Rectal smooth muscle tissue (tissue), 1 donor: Measurements from ENCODE around the gene UNKL.

Source experiments
- H3K27ac ChIP-seq: one replicate; pipeline ENCODE4 v1.7.0; 2013; ENCODE audit warnings: low read depth, low read length, inconsistent platforms
- H3K27me3 ChIP-seq: one replicate; pipeline ENCODE4 v1.7.0; 2013; ENCODE audit warnings: low read length; ENCODE audit not compliant: control insufficient read depth, insufficient read depth
- H3K36me3 ChIP-seq: one replicate; pipeline ENCODE4 v1.7.0; 2013; ENCODE audit warnings: low read length; ENCODE audit not compliant: control insufficient read depth, insufficient read depth
- H3K4me1 ChIP-seq: one replicate; pipeline ENCODE4 v1.7.0; 2013; ENCODE audit warnings: low read length; ENCODE audit not compliant: control insufficient read depth, insufficient read depth
- H3K4me3 ChIP-seq: one replicate; pipeline ENCODE4 v1.7.0; 2013; ENCODE audit warnings: low read length
- H3K9ac ChIP-seq: one replicate; pipeline ENCODE4 v1.7.0; 2013; ENCODE audit warnings: low read length

The UNKL gene

GRCh38 chr16:1345651-1346421, 68.7 kb downstream of the UNKL start:
- Histone ChIP-seq H3K27me3 (peaks cover 7% of the 10 kb centered on the region), H3K9ac (no peak overlapping the region), H3K36me3 (peaks cover 8% of the 10 kb centered on the region), H3K4me3 (no peak overlapping the region), H3K4me1 (peaks cover 3% of the 10 kb centered on the region), H3K27ac (no peak overlapping the region)

- Histone ChIP-seq H3K9ac (no peak overlapping the region), H3K27me3 (peaks cover 7% of the 10 kb centered on the region), H3K4me3 (no peak overlapping the region), H3K27ac (no peak overlapping the region), H3K4me1 (no peaks in the 10 kb centered on the region), H3K36me3 (peaks cover 8% of the 10 kb centered on the region)
Observed at GRCh38 chr16:1345087-1345486, 69.4 kb downstream of the UNKL start.

GRCh38 chr16:1344499-1344898, 70.0 kb downstream of the UNKL start:
- Histone ChIP-seq H3K4me3 (no peak overlapping the region), H3K27ac (no peak overlapping the region), H3K27me3 (peaks cover 7% of the 10 kb centered on the region), H3K4me1 (no peaks in the 10 kb centered on the region), H3K36me3 (peaks cover 6% of the 10 kb centered on the region), H3K9ac (no peak overlapping the region)

- Histone ChIP-seq H3K27ac (no peak overlapping the region), H3K36me3 (no peaks in the 10 kb centered on the region), H3K4me1 (no peaks in the 10 kb centered on the region), H3K9ac (no peak overlapping the region), H3K27me3 (peaks cover 7% of the 10 kb centered on the region), H3K4me3 (peak overlapping the region; percentile 45)
Observed at GRCh38 chr16:1343428-1344242, 70.9 kb downstream of the UNKL start.

- Histone ChIP-seq H3K27me3 (peaks cover 7% of the 10 kb centered on the region), H3K36me3 (no peaks in the 10 kb centered on the region), H3K4me1 (no peaks in the 10 kb centered on the region), H3K9ac (no peak overlapping the region), H3K4me3 (peak overlapping the region; percentile 46), H3K27ac (no peak overlapping the region)
Observed at GRCh38 chr16:1342526-1343427, 71.7 kb downstream of the UNKL start.

GRCh38 chr16:1341495-1342420, 72.7 kb downstream of the UNKL start:
- Histone ChIP-seq H3K27me3 (peaks cover 10% of the 10 kb centered on the region), H3K27ac (no peak overlapping the region), H3K4me1 (no peaks in the 10 kb centered on the region), H3K4me3 (peak overlapping the region; percentile 4), H3K9ac (no peak overlapping the region), H3K36me3 (no peaks in the 10 kb centered on the region)

GRCh38 chr16:1340730-1341494, 73.6 kb downstream of the UNKL start:
- H3K9ac ChIP-seq = no peak overlapping the region
- no peaks in the 10 kb centered on the region for H3K36me3 ChIP-seq
- H3K4me1 ChIP-seq = no peaks in the 10 kb centered on the region
- no peak overlapping the region for H3K4me3 ChIP-seq
- H3K27me3 ChIP-seq = peaks cover 14% of the 10 kb centered on the region
- H3K27ac ChIP-seq = no peak overlapping the region

- peaks cover 22% of the 10 kb centered on the region for H3K27me3 ChIP-seq
- no peaks in the 10 kb centered on the region for H3K4me1 ChIP-seq
- H3K27ac ChIP-seq = no peak overlapping the region
- H3K9ac ChIP-seq = no peak overlapping the region
- H3K36me3 ChIP-seq = no peaks in the 10 kb centered on the region
- H3K4me3 ChIP-seq = no peak overlapping the region
Observed at GRCh38 chr16:1338855-1339675, 75.4 kb downstream of the UNKL start.

- Histone ChIP-seq H3K36me3 (no peaks in the 10 kb centered on the region), H3K27me3 (peaks cover 26% of the 10 kb centered on the region), H3K27ac (no peak overlapping the region), H3K4me1 (no peaks in the 10 kb centered on the region), H3K4me3 (no peak overlapping the region), H3K9ac (no peak overlapping the region)
Observed at GRCh38 chr16:1338119-1338730, 76.3 kb downstream of the UNKL start.

- no peaks in the 10 kb centered on the region for H3K36me3 ChIP-seq
- no peak overlapping the region for H3K4me3 ChIP-seq
- no peak overlapping the region for H3K27ac ChIP-seq
- no peaks in the 10 kb centered on the region for H3K4me1 ChIP-seq
- H3K27me3 ChIP-seq = peaks cover 29% of the 10 kb centered on the region
- H3K9ac ChIP-seq = no peak overlapping the region
Observed at GRCh38 chr16:1337486-1337885, 77.0 kb downstream of the UNKL start.
